Body of pancreas (tissue), 4 donors: ENCODE measurements around the gene LMNA.

ENCODE experiments used
- POLR2A ChIP-seq, 3 donors: fragments of 450-650 bp; IDR thresholded peaks; one replicate each; pipeline ENCODE4 v1.6.1; 2016; ENCODE audit warnings: antibody characterized with exemption in 3 of 3, mild to moderate bottlenecking in 2 of 3
- TF ChIP-seq, protein P1 (sequence below), 7 experiments: fragments of 450-650 bp in 4 of 7; fragments of 200-600 bp in 3 of 7; sonication (generic) in 3 of 7; IDR thresholded peaks; one replicate each; pipeline ENCODE4 v1.5.1; 2016 to 2019; ENCODE audit warnings: antibody characterized with exemption in 7 of 7

- TF ChIP-seq, protein P1, sequence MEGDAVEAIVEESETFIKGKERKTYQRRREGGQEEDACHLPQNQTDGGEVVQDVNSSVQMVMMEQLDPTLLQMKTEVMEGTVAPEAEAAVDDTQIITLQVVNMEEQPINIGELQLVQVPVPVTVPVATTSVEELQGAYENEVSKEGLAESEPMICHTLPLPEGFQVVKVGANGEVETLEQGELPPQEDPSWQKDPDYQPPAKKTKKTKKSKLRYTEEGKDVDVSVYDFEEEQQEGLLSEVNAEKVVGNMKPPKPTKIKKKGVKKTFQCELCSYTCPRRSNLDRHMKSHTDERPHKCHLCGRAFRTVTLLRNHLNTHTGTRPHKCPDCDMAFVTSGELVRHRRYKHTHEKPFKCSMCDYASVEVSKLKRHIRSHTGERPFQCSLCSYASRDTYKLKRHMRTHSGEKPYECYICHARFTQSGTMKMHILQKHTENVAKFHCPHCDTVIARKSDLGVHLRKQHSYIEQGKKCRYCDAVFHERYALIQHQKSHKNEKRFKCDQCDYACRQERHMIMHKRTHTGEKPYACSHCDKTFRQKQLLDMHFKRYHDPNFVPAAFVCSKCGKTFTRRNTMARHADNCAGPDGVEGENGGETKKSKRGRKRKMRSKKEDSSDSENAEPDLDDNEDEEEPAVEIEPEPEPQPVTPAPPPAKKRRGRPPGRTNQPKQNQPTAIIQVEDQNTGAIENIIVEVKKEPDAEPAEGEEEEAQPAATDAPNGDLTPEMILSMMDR (IDR thresholded peaks at IDR 0.05) = no peak
- no peak for TF ChIP-seq POLR2A (IDR thresholded peaks at IDR 0.05)
These were observed 66.0 kb downstream of the LMNA start for GRCh38 chr1:156180471-156180870.
